HG03135 (cell line): ENCODE results near the gene DGCR6.
"Not testable (repeated sequence)": the region's sequence is repeated elsewhere in the genome, so short reads cannot be mapped to it uniquely, and the experiment has no call there.

ENCODE experiments used
- ATAC-seq: cut with Tn5 transposase; IDR thresholded peaks from one replicate; pipeline ENCODE4 v1.9.1; 2021; ENCODE audit warnings: mild to moderate bottlenecking, moderate library complexity; ENCODE audit not compliant: unreplicated experiment

Gene DGCR6

DNA sequence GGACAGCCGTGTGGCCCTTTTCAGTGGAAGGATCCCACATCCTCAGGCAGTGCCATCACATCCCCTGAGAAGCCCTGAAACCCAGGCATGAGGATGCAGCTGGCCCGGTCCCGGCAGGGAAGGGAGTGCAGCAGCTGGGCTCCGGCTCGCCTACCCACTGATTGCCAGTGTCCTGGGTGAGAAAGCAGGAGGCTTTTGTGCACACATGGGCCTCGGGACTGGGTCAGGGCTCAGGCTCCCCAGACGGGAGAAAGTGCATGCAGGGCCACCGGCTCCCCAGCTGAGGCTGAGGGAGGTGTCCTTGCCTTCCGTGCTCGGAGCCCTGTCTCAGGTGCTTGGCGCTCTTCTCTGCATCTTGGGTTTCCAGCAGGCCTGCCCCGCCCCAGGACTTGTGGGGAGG, 53.6 kb downstream of the DGCR6 start:
- not testable (repeated sequence) for ATAC-seq

DNA sequence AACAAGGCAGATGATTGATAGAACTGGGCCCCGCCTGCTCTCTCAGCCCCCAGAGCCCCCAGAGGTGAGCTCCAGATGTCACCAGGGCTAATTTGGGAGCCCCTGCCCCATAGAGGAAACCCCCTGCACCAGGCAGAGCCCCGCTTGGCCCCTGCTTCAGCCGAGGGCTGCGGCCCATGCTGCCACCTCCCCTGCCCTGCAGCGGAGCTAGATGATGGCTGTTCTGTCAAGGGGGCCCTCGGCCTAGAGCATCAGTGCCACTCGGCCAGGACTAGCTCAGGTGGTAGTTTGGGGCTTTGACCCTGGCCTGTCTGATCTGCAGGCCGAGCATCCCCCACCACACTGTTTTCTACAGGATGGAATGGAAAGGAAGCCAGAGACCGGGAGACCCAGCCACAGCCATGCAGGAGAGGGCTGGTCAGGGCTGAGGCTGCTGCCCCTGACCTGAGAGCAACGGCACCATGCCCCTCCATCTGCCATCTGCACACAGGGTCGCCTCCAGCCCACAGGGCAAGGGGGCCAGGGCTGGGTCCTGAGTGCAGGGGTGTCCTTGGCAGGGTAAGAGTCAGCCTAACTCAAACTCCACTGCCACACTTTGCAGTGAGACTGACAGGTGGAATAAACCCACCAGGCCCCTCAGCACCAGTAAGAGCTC, 54.2 kb downstream of the DGCR6 start:
- not testable (repeated sequence) for ATAC-seq

DNA sequence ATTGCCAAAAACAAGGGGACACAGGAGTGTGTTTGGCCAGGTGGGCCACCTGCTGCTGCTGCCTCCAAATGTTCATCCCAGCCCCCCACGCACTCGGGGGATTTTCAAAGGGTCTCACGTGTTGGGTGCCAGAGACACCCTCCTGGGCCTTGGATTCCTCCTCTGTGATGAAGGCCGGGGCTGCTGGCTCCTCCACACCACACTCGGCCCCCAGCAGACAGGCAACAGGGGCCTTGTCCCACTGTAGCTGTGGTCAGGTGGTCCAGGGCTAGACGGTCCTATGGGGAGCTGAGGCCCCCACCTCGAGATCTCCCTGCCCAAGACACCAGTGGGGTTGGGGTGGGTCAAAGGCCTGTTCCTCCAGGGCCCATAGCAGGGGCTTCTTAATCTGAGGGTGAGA, 55.1 kb downstream of the DGCR6 start:
- ATAC-seq: not testable (repeated sequence)
